MM.1S (cell line): ENCODE results near the gene PSMG2.
"Not testable (repeated sequence)": the region's sequence is repeated elsewhere in the genome, so short reads cannot be mapped to it uniquely, and the experiment has no call there.

ENCODE experiments used
- DNase-seq: peaks from one replicate; pipeline ENCODE4 v3.0.0-alpha.2; 2015
- H2AFZ ChIP-seq: fragments of 300-600 bp; sonication (generic); 2 replicates; pipeline ENCODE4 v1.6.0; 2016; ENCODE audit warnings: antibody characterized with exemption, low read length
- H3F3A ChIP-seq: fragments of 300-600 bp; sonication (generic); 2 replicates; pipeline ENCODE4 v1.6.1; 2016; ENCODE audit warnings: mild to moderate bottlenecking, antibody characterized with exemption, low read length, moderate library complexity, mixed read lengths; ENCODE audit not compliant: insufficient read depth
- H3K27ac ChIP-seq: fragments of 300-600 bp; sonication (generic); 2 replicates; pipeline ENCODE4 v1.5.1; 2016; ENCODE audit warnings: mild to moderate bottlenecking, low read length
- H3K27me3 ChIP-seq: fragments of 300-600 bp; sonication (generic); replicated peaks from 2 replicates; pipeline ENCODE4 v1.6.0; 2016; ENCODE audit warnings: low read length; ENCODE audit not compliant: insufficient read depth
- H3K36me3 ChIP-seq: fragments of 300-600 bp; sonication (generic); replicated peaks from 2 replicates; pipeline ENCODE4 v1.6.1; 2016; ENCODE audit warnings: mild to moderate bottlenecking, low read length, mixed read lengths; ENCODE audit not compliant: insufficient read depth
- H3K4me1 ChIP-seq: fragments of 300-600 bp; sonication (generic); 2 replicates; pipeline ENCODE4 v1.6.1; 2016; ENCODE audit warnings: low read length, mixed read lengths
- H3K4me2 ChIP-seq: fragments of 300-600 bp; sonication (generic); 2 replicates; pipeline ENCODE4 v1.6.0; 2016; ENCODE audit warnings: low read depth, low read length
- H3K4me3 ChIP-seq: fragments of 300-600 bp; sonication (generic); 2 replicates; pipeline ENCODE4 v1.5.1; 2016; ENCODE audit warnings: low read length, mixed read lengths
- H3K79me2 ChIP-seq: fragments of 300-600 bp; sonication (generic); 2 replicates; pipeline ENCODE4 v1.6.1; 2016; ENCODE audit warnings: mixed run types, low read length, mixed read lengths
- H3K9ac ChIP-seq: fragments of 300-600 bp; sonication (generic); 2 replicates; pipeline ENCODE4 v1.6.1; 2016; ENCODE audit warnings: low read length, mixed read lengths
- H3K9me2 ChIP-seq: fragments of 300-600 bp; sonication (generic); replicated peaks from 2 replicates; pipeline ENCODE4 v1.6.1; 2016; ENCODE audit warnings: mild to moderate bottlenecking, low read length, mixed read lengths; ENCODE audit not compliant: insufficient read depth
- H3K9me3 ChIP-seq: fragments of 300-600 bp; sonication (generic); replicated peaks from 2 replicates; pipeline ENCODE4 v1.6.1; 2016; ENCODE audit warnings: mild to moderate bottlenecking, low read length, mixed read lengths; ENCODE audit not compliant: insufficient read depth
- H4K20me1 ChIP-seq: fragments of 300-600 bp; sonication (generic); 2 replicates; pipeline ENCODE4 v1.6.1; 2016; ENCODE audit warnings: mild to moderate bottlenecking, low read length, moderate library complexity, mixed read lengths; ENCODE audit not compliant: insufficient read depth
- CTCF ChIP-seq: fragments of 300-600 bp; sonication (generic); IDR thresholded peaks from 2 replicates; pipeline ENCODE4 v1.5.1; 2016; ENCODE audit warnings: antibody characterized with exemption, low read length, mixed read lengths
- EZH2 ChIP-seq: fragments of 300-600 bp; sonication (generic); optimal IDR thresholded peaks from 2 replicates; pipeline ENCODE3; 2017; ENCODE audit warnings: low read depth, mild to moderate bottlenecking, antibody characterized with exemption, low read length, mixed read lengths

PSMG2 gene

GRCh38 chr18:12751891-12752290 lies 49.0 kb downstream of the PSMG2 start:
- Histone ChIP-seq H2AFZ (no peak overlapping the region), H3K4me2 (no peak overlapping the region), H3K9ac (no peak overlapping the region), H3K27me3 (no peaks in the 10 kb centered on the region), H3K9me3 (no peaks in the 10 kb centered on the region), H3K27ac (no peak overlapping the region), H4K20me1 (no peaks in the 10 kb centered on the region), H3K36me3 (no peaks in the 10 kb centered on the region), H3K79me2 (no peaks in the 10 kb centered on the region), H3K4me1 (peaks cover 15% of the 10 kb centered on the region), H3F3A (peaks cover 12% of the 10 kb centered on the region), H3K9me2 (no peaks in the 10 kb centered on the region), H3K4me3 (no peak overlapping the region)
- TF ChIP-seq CTCF = no peak
- no peak for TF ChIP-seq EZH2
- no peak for DNase-seq

- Histone ChIP-seq H3K79me2 (no peaks in the 10 kb centered on the region), H3K4me2 (no peak overlapping the region), H4K20me1 (no peaks in the 10 kb centered on the region), H3K4me1 (peaks cover 14% of the 10 kb centered on the region), H3F3A (peaks cover 12% of the 10 kb centered on the region), H3K9me2 (no peaks in the 10 kb centered on the region), H3K9me3 (no peaks in the 10 kb centered on the region), H3K9ac (no peak overlapping the region), H3K27me3 (no peaks in the 10 kb centered on the region), H3K36me3 (no peaks in the 10 kb centered on the region), H3K4me3 (no peak overlapping the region), H3K27ac (no peak overlapping the region), H2AFZ (no peak overlapping the region)
- no peak for TF ChIP-seq EZH2
- no peak for DNase-seq
These were observed 51.7 kb downstream of the PSMG2 start for GRCh38 chr18:12754511-12754910.

DNA sequence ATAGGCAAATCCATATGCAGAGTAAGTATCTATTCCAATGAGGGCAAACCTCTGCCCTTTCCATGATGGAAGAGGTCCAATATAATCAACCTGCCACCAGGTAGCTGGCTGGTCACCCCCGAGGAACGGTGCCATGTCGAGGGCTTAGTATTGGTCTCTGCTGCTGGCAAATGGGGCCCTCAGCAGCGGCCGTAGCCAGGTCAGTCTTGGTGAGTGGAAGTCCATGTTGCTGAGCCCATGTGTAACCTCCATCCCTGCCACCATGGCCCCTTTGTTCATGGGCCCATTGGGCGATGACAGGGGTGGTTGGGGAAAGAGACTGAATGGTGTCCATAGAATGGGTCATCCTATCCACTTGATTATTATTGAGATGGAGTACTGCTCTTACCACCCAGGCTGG lies 52.8 kb downstream of the PSMG2 start:
- H3F3A ChIP-seq, H3K9me3 ChIP-seq, H3K9ac ChIP-seq, H2AFZ ChIP-seq, H3K27me3 ChIP-seq, DNase-seq, H3K36me3 ChIP-seq, H3K9me2 ChIP-seq, H3K4me2 ChIP-seq, H3K79me2 ChIP-seq, H3K27ac ChIP-seq, H3K4me1 ChIP-seq, H4K20me1 ChIP-seq, H3K4me3 ChIP-seq: not testable (repeated sequence)

- not testable (repeated sequence) for H3K36me3 ChIP-seq, DNase-seq, H3K4me1 ChIP-seq, H3K4me3 ChIP-seq, H4K20me1 ChIP-seq, H3F3A ChIP-seq, H3K79me2 ChIP-seq, H3K27me3 ChIP-seq, H3K9me2 ChIP-seq, H2AFZ ChIP-seq, H3K4me2 ChIP-seq, H3K27ac ChIP-seq, H3K9ac ChIP-seq, H3K9me3 ChIP-seq
These were observed 53.9 kb downstream of the PSMG2 start for GRCh38 chr18:12756619-12757239.

DNA sequence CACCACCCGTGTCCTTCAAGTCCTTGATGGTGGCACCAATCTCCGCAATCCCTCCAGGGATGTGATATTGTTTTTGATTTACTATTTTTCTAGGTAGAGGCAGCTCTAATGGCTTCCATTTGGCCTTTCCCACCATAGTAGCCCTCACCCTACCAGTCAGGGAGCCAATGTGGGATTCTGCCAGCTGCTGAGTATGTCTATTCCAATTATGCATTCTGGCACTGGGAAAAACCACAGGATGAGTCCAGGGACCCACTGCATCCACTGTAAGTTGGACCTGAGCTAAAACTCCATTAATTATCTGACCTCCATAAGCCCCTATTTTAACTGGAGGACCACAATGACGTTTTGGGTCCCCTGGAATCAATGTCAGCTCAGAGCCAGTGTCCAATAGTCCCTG lies 55.7 kb downstream of the PSMG2 start:
- H2AFZ ChIP-seq, H3K79me2 ChIP-seq, H3K27me3 ChIP-seq, H3K9me3 ChIP-seq, H4K20me1 ChIP-seq, DNase-seq, H3K9ac ChIP-seq, H3F3A ChIP-seq, H3K9me2 ChIP-seq, H3K4me1 ChIP-seq, H3K36me3 ChIP-seq, H3K27ac ChIP-seq, H3K4me2 ChIP-seq, H3K4me3 ChIP-seq: not testable (repeated sequence)
